ENCODE measurements around the gene KLHDC7A.

The KLHDC7A gene

DNA sequence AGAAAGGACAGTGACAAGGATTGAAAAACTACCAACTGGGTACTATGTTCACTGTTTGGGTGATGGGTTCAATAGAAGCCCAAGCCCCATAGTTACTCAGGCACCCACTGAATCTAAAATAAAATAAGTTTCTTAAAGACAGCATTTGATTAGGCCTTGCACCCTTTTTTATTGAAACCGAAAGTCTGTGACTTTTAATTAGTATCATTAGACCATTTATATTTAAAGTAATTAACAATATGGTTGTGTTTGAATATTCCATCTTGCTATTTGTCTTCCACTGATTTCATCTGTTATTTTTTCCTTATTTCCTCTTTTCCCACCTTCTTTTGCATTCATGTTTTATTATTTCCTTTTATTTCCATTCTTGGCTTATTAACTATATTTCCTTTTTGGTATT is 27.4 kb downstream of the KLHDC7A start:
- no peak overlapping the region for H3K4me3 ChIP-seq (ENCODE audit: low read depth, low read length)
- TF ChIP-seq CTCF (IDR thresholded peaks at IDR 0.05; ENCODE audit: borderline replicate concordance, insufficient read depth, low read depth, low read length) = no peak

GRCh38 chr1:18511149-18511873 is 30.6 kb downstream of the KLHDC7A start:
- H3K4me3 ChIP-seq (ENCODE audit: low read depth, low read length) = no peak overlapping the region
- TF ChIP-seq CTCF (IDR thresholded peaks at IDR 0.05; ENCODE audit: borderline replicate concordance, insufficient read depth, low read depth, low read length) = no peak

DNA sequence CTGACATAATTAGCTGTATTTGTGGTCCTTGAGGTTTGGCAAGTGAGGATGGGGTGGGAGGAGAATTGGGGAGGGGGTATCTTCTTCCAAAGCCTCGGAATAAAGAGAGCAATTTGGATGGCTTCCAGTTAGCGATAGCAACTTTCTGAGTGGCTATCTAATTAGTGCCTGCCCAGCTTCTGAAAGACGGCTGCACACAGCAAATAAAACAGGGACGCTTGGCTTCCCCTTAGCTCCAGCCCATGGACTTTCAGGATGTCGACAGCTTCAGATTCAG is 31.1 kb downstream of the KLHDC7A start:
- no peak for TF ChIP-seq CTCF (IDR thresholded peaks at IDR 0.05; ENCODE audit: borderline replicate concordance, insufficient read depth, low read depth, low read length)
- H3K4me3 ChIP-seq (ENCODE audit: low read depth, low read length) = no peak overlapping the region

- H3K4me3 ChIP-seq (ENCODE audit: low read depth, low read length) = no peak overlapping the region
- TF ChIP-seq CTCF (IDR thresholded peaks at IDR 0.05; ENCODE audit: borderline replicate concordance, insufficient read depth, low read depth, low read length) = no peak
Observed at GRCh38 chr1:18512883-18513282, 32.2 kb downstream of the KLHDC7A start.

GRCh38 chr1:18513995-18514394 is 33.3 kb downstream of the KLHDC7A start:
- no peak for TF ChIP-seq CTCF (IDR thresholded peaks at IDR 0.05; ENCODE audit: borderline replicate concordance, insufficient read depth, low read depth, low read length)
- H3K4me3 ChIP-seq (ENCODE audit: low read depth, low read length) = no peak overlapping the region

DNA sequence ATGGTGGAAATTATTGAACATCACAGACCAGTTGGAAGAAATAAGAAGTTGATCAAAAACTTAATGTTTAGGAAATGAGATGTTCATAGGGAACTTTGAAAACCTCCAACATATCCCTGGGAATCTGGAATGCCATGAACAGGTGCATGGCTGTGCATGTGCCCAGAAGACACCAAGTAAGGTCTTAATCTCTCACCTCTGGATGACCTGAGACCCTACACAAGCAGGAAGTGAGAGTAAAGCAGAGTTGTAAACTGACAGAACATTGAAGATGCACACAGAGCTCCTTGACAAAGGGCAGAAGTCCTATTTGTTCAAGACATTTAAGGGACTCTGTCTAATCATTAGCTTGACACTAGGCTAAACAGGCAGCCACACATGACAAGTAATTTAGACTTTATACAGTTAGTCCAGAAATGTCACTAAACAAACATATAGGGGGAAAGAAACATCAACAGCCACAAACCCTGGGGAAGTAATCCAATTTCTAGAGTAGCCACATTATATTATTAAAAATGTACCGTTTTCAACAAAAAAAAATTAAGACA is 34.5 kb downstream of the KLHDC7A start:
- no peak for TF ChIP-seq CTCF (IDR thresholded peaks at IDR 0.05; ENCODE audit: borderline replicate concordance, insufficient read depth, low read depth, low read length)
- no peak overlapping the region for H3K4me3 ChIP-seq (ENCODE audit: low read depth, low read length)

GRCh38 chr1:18516473-18516872 is 35.7 kb downstream of the KLHDC7A start:
- TF ChIP-seq CTCF (IDR thresholded peaks at IDR 0.05; ENCODE audit: borderline replicate concordance, insufficient read depth, low read depth, low read length) = no peak
- H3K4me3 ChIP-seq (ENCODE audit: low read depth, low read length) = no peak overlapping the region

Measured in GM12875 (cell line).